Measurements from ENCODE around the gene MS4A6E.

The MS4A6E gene

DNA sequence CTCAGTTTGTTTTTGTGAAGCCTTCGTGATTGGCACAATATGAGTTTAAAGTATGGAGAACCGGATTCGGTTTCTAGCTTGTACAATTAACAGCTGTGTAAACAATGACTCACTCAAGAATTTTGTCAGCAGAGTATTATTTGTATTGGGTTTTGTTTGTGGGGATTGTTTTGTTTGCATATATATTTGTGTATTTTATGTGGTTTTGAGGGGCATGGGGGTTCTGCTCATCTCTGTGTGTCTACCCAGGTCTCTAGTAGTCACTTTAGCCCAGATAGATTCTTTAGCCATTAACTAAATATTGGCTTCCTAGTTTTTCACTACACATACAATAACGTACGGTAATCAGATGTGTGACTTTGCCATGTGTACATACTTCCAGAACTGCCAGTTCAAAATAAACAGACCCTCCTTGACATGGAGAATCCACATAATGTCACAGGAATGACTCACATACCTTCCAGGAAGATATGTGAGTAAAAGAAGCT is 43.8 kb downstream of the MS4A6E start:
- H3K4me1 ChIP-seq, result no peaks in the 10 kb centered on the region
- no peaks in the 10 kb centered on the region for H3K27me3 ChIP-seq
- intact Hi-C loops (cut with DNase I; ENCODE audit: low total_unique reads), result no loop called here
- TF ChIP-seq, protein P1, sequence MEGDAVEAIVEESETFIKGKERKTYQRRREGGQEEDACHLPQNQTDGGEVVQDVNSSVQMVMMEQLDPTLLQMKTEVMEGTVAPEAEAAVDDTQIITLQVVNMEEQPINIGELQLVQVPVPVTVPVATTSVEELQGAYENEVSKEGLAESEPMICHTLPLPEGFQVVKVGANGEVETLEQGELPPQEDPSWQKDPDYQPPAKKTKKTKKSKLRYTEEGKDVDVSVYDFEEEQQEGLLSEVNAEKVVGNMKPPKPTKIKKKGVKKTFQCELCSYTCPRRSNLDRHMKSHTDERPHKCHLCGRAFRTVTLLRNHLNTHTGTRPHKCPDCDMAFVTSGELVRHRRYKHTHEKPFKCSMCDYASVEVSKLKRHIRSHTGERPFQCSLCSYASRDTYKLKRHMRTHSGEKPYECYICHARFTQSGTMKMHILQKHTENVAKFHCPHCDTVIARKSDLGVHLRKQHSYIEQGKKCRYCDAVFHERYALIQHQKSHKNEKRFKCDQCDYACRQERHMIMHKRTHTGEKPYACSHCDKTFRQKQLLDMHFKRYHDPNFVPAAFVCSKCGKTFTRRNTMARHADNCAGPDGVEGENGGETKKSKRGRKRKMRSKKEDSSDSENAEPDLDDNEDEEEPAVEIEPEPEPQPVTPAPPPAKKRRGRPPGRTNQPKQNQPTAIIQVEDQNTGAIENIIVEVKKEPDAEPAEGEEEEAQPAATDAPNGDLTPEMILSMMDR (IDR thresholded peaks at IDR 0.05), result no peak
- no peaks in the 10 kb centered on the region for H3K36me3 ChIP-seq
- no peak for DNase-seq
- H3K4me3 ChIP-seq, result no peak overlapping the region
- H3K9me3 ChIP-seq, result no peaks in the 10 kb centered on the region
- H3K27ac ChIP-seq, result no peak overlapping the region

GRCh38 chr11:60371386-60371785 is 44.3 kb downstream of the MS4A6E start:
- no peaks in the 10 kb centered on the region for H3K9me3 ChIP-seq
- no peaks in the 10 kb centered on the region for H3K27me3 ChIP-seq
- no peak for DNase-seq
- intact Hi-C loops (cut with DNase I; ENCODE audit: low total_unique reads), result no loop called here
- no peak overlapping the region for H3K4me3 ChIP-seq
- no peaks in the 10 kb centered on the region for H3K36me3 ChIP-seq
- no peaks in the 10 kb centered on the region for H3K4me1 ChIP-seq
- no peak overlapping the region for H3K27ac ChIP-seq
- TF ChIP-seq, protein P1 (IDR thresholded peaks at IDR 0.05), result no peak

- no peak for DNase-seq
- intact Hi-C loops (cut with DNase I; ENCODE audit: low total_unique reads), result no loop called here
- H3K27me3 ChIP-seq, result no peaks in the 10 kb centered on the region
Observed at GRCh38 chr11:60371854-60372253, 44.8 kb downstream of the MS4A6E start.

GRCh38 chr11:60372767-60373166 is 45.7 kb downstream of the MS4A6E start:
- H3K4me1 ChIP-seq, result no peaks in the 10 kb centered on the region

More at GRCh38 chr11:60371854-60372253, 44.8 kb downstream of the MS4A6E start:
- Histone ChIP-seq H3K36me3 (no peaks in the 10 kb centered on the region), H3K9me3 (no peaks in the 10 kb centered on the region), H3K27ac (no peak overlapping the region), H3K4me1 (no peaks in the 10 kb centered on the region), H3K4me3 (no peak overlapping the region)
- TF ChIP-seq, protein P1 (IDR thresholded peaks at IDR 0.05), result no peak

DNA sequence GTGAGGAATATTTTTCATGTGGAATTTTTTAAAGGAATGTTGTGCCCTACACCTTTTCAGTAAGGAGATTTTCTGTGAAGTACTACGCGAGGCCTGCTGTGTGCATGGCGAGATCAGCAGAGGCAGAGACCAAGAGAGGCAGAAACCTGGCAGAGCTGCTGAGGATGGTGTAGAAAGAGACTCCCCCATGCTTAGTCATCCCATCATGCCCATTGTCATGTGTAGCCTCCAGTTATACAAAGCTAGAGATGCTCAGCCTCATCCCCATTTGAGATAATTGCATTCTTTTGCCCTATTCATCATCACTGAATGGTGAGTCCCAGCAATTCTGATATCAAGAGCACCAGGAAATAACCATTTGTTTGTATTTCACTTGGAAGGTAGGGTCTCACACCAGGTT is 48.3 kb downstream of the MS4A6E start:
- Histone ChIP-seq H3K4me3 (no peak overlapping the region), H3K4me1 (no peaks in the 10 kb centered on the region), H3K27me3 (no peaks in the 10 kb centered on the region), H3K9me3 (no peaks in the 10 kb centered on the region), H3K27ac (no peak overlapping the region), H3K36me3 (no peaks in the 10 kb centered on the region)
- TF ChIP-seq, protein P1 (IDR thresholded peaks at IDR 0.05), result no peak
- intact Hi-C loops (cut with DNase I; ENCODE audit: low total_unique reads), result no loop called here
- DNase-seq, result no peak

More at GRCh38 chr11:60372767-60373166, 45.7 kb downstream of the MS4A6E start:
- H3K4me3 ChIP-seq, result no peak overlapping the region
- H3K9me3 ChIP-seq, result no peaks in the 10 kb centered on the region
- no peak for DNase-seq
- no peaks in the 10 kb centered on the region for H3K36me3 ChIP-seq
- H3K27ac ChIP-seq, result no peak overlapping the region
- no peaks in the 10 kb centered on the region for H3K27me3 ChIP-seq
- TF ChIP-seq, protein P1 (IDR thresholded peaks at IDR 0.05), result no peak
- intact Hi-C loops (cut with DNase I; ENCODE audit: low total_unique reads), result no loop called here

GRCh38 chr11:60376601-60377000 is 49.5 kb downstream of the MS4A6E start:
- intact Hi-C loops (cut with DNase I; ENCODE audit: low total_unique reads), result no loop called here
- no peak overlapping the region for H3K27ac ChIP-seq
- no peaks in the 10 kb centered on the region for H3K4me1 ChIP-seq

More at GRCh38 chr11:60376601-60377000, 49.5 kb downstream of the MS4A6E start:
- H3K4me3 ChIP-seq, result no peak overlapping the region
- no peak for DNase-seq
- TF ChIP-seq, protein P1 (IDR thresholded peaks at IDR 0.05), result no peak
- H3K9me3 ChIP-seq, result no peaks in the 10 kb centered on the region
- no peaks in the 10 kb centered on the region for H3K27me3 ChIP-seq
- no peaks in the 10 kb centered on the region for H3K36me3 ChIP-seq

Measured in tibial artery (tissue), 4 donors.